ENCODE results near the gene RIPOR3. TPM values are rescaled to one million over a fixed set of nuclear protein-coding genes. Genes with fewer than 3 reads are reported as not detected.
A peak's percentile ranks its signal among the peaks of the same experiment; 100 is the strongest.
"Not testable (repeated sequence)": the region's sequence is repeated elsewhere in the genome, so short reads cannot be mapped to it uniquely, and the experiment has no call there.

The RIPOR3 gene
- total RNA-seq, 8 experiments from 2014 or later: 1.0 to 13.0 (median 2.8) TPM

DNA sequence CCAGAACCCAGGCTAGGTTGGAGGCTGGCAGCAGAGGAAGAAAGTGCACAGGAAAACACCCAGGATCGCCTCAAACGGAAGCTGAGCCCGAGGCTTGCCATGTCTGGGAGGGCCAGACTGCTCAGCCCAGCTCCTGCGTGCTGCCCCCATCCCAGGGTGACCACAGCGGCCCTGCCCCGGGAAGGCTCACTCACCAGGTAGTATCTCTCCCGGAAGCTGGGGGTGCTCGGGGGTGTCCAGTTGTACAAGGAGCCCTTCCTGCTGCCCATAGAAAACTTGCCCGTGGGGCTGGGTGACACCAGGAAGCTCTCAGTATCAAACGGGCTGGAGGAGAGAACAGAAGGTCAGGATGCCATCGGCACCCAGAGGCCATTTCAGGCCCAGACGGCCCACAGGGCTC lies 86.9 kb downstream of the RIPOR3 start:
- WGBS, 10 experiments: 63 to 92% (median 85%) methylated on average over 2 to 5 of the region's 12 CpGs; no CpG with 5 or more reads in 6 of the 10 experiments
- in situ Hi-C loops (cut with MboI; ENCODE audit: low pct_unique_long_range_greater_than_20kb in 2 of 9, low sequenced_read_pairs in 9 of 9, unreplicated experiment in 9 of 9): no loop called here
- Histone ChIP-seq H3K27ac (no peak overlapping the region), H3K4me3 (no peak overlapping the region), H3K4me1 (replicated peaks in 1 of 2) (no peaks in the 10 kb centered on the region)
- no peak for ATAC-seq (replicated peaks in 6 of 8)

DNA sequence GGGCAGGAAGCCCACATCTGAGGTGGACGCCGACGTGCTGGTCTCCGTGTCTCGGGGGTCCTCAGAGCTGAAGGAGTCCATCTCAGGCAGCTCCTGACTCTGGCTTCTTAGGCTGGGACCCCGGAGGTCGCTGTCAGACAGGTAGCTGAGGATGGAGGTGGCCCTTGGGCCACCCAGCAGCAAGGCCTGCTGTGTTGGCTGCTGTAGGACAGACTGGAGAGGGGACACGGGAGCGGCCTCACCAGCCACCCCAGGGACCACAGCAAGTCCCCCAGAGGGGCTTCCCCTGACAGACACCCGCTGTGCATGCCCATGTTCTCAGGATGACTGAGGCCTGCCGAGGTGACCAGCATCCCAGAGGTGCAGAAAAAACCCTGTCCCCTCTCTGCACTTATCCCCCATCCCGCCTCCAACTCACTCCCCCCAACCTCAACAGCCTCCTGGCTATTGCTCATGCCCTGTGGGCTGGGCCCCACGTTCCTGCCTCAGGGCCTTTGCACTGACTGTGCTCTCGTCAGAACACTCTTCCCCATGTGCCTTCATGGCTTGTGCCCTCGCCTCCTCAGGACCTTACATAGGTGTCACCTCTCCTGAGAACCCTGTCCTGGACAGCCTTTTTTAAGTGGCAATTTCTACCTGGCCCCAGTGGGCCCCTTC lies 88.8 kb downstream of the RIPOR3 start:
- 92 to 100% (median 100%) methylated on average over 2 to 5 of the region's 15 CpGs; no CpG with 5 or more reads in 7 of the 10 experiments for WGBS, 10 experiments
- no peak overlapping the region for H3K4me3 ChIP-seq
- ATAC-seq (replicated peaks in 6 of 8): no peak
- in situ Hi-C loops (cut with MboI; ENCODE audit: low pct_unique_long_range_greater_than_20kb in 2 of 9, low sequenced_read_pairs in 9 of 9, unreplicated experiment in 9 of 9): no loop called here
- no peak overlapping the region for H3K27ac ChIP-seq
- no peaks in the 10 kb centered on the region for H3K4me1 ChIP-seq (replicated peaks in 1 of 2)

DNA sequence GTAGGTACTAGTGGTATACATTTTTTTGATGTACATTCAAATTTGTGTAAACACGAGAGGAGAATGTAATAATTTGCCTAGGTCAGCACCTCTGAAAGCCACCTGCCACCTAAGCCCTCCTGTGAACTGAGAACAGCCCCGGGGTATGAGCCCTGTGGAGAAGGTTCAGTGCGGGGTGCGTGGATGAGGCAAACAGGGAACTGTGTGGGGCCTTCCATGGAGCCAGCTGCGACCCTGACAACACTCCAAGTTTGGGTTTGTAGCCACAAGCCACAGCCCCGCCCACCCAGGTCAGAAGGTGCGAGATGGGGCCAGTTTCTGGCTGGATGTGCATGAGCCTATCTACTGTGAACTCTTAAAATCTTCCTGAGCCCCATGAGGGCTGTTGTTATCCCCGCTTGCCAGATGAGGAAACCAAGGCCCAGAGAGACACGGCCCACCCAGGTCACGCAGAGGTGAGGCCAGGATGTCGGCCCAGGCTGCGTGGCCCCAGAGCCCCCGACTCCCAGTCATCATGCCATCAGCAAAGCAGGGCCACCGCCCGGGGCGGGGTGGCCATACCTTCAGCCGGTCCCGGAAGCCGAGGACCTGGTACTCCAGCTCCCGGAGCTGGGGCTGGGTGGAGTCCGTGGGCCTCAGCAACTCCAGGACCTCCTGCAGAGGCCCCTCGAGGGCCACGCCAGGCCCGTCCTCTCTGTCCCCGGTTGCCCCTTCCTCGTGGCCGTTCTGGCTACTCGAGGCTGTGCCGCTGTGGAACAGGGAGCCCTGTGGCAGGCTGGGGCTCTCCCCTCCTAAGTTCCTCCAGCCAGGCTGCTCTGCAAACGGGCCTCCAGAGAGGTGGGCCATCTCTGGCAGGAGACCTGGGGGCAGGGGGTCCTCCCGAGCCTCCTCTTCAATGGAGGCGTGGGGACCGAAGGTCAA lies 89.6 kb downstream of the RIPOR3 start:
- in situ Hi-C loops (cut with MboI; ENCODE audit: low pct_unique_long_range_greater_than_20kb in 2 of 9, low sequenced_read_pairs in 9 of 9, unreplicated experiment in 9 of 9): no loop called here
- ATAC-seq (replicated peaks in 6 of 8): no peak
- 50 to 100% (median 92%) methylated on average over 2 to 7 of the region's 33 CpGs; no CpG with 5 or more reads in 6 of the 10 experiments for WGBS, 10 experiments
- Histone ChIP-seq H3K27ac (no peak overlapping the region), H3K4me3 (no peak overlapping the region), H3K4me1 (replicated peaks in 1 of 2) (no peaks in the 10 kb centered on the region)

DNA sequence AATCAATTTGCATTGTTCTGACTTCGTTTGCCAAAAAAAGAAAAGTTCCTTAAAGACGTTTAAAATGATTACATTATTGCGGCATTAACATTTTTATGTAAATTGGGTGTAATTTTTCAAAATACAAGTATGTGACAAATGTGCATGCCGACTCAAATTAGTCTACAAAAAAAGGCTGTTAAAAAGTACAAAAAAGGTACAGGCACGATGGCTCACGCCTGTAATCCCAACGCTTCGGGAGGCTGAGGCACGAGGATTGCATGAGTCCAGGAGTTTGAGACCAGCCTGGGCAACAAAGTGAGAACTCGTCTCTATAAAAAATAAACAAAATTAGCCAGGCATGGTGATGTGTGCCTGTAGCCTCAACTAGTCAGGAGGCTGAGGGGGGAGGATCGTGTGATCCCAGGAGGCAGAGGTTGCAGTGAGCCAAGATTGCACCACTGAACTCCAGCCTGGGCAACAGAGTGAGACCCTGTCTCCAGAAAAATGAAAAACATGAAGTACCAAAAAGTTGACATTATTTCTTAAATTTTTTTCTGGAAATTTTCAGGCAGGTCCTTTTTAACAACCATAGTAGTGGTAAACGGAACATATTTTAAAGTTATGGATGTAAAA lies 91.0 kb downstream of the RIPOR3 start:
- H3K4me3 ChIP-seq: no peak overlapping the region
- 0 to 97% (median 81%) methylated on average over 3 to 12 of the region's 12 CpGs; no CpG with 5 or more reads in 1 of the 10 experiments for WGBS, 10 experiments
- no peak overlapping the region for H3K27ac ChIP-seq
- no peak for ATAC-seq (replicated peaks in 6 of 8)
- peaks cover 4 to 9% of the 10 kb centered on the region in 2 donors for H3K4me1 ChIP-seq (replicated peaks in 1 of 2)
- in situ Hi-C loops (cut with MboI; ENCODE audit: low pct_unique_long_range_greater_than_20kb in 2 of 9, low sequenced_read_pairs in 9 of 9, unreplicated experiment in 9 of 9): no loop called here

DNA sequence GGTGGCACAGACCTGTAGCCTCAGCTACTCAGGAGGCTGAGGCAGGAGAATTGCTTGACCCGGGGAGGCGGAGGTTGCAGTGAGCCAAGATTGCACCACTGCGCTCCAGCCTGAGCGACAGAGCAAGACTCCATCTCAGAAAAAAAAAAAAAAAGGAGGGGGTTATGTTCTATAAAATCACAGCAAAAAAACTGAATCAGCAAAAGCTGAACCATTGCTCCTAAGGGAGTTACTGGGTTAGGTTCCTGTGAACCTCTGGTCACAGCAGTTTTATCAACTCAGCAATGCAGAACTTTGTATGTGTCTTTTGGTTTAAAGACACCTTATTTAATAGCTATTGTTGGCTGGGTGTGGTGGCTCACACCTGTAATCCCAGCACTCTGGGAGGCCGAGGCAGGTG lies 92.6 kb downstream of the RIPOR3 start:
- H3K4me3 ChIP-seq; ATAC-seq (replicated peaks in 6 of 8); H3K27ac ChIP-seq: not testable (repeated sequence)
- in situ Hi-C loops (cut with MboI; ENCODE audit: low pct_unique_long_range_greater_than_20kb in 2 of 9, low sequenced_read_pairs in 9 of 9, unreplicated experiment in 9 of 9): loop anchor here in 2 of 9 experiments (25.0 kb wide), 1 partner anchor 411 kb away; the partner anchor contains the start of gene CEBPB (in 2 of the 2)
- peaks cover 4 to 18% of the 10 kb centered on the region in 2 donors for H3K4me1 ChIP-seq (replicated peaks in 1 of 2)
- WGBS, 10 experiments: 72 to 100% (median 96%) methylated on average over 4 to 5 of the region's 5 CpGs; no CpG with 5 or more reads in 5 of the 10 experiments

DNA sequence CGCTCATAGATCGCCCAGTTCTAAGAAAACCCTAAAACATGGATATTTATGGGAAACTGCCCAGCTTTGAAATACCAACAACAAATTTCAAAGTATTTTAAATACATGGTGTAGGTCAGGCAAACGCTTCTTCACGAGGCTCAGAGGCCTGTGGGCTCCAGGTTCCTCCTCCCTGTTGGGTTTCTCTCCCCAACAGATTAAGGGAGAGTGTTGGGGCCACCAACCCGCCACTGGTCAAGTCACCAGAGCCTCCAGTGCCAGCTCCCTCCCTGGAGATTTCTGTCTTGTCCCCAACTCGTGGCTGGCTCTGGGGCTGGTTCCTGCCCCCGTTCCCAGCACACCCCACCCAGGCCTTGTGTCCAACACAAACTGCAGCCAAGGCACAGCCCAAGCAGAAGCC lies 93.3 kb downstream of the RIPOR3 start:
- Histone ChIP-seq H3K4me1 (replicated peaks in 1 of 2) (peaks cover 4 to 18% of the 10 kb centered on the region in 2 donors), H3K27ac (no peak overlapping the region), H3K4me3 (no peak overlapping the region)
- in situ Hi-C loops (cut with MboI; ENCODE audit: low pct_unique_long_range_greater_than_20kb in 2 of 9, low sequenced_read_pairs in 9 of 9, unreplicated experiment in 9 of 9): loop anchor here in 2 of 9 experiments (25.0 kb wide), 1 partner anchor 411 kb away; the partner anchor contains the start of gene CEBPB (in 2 of the 2)
- WGBS, 10 experiments: 25 to 100% (median 41%) methylated on average over 1 to 5 of the region's 7 CpGs; no CpG with 5 or more reads in 4 of the 10 experiments
- no peak for ATAC-seq (replicated peaks in 6 of 8)

DNA sequence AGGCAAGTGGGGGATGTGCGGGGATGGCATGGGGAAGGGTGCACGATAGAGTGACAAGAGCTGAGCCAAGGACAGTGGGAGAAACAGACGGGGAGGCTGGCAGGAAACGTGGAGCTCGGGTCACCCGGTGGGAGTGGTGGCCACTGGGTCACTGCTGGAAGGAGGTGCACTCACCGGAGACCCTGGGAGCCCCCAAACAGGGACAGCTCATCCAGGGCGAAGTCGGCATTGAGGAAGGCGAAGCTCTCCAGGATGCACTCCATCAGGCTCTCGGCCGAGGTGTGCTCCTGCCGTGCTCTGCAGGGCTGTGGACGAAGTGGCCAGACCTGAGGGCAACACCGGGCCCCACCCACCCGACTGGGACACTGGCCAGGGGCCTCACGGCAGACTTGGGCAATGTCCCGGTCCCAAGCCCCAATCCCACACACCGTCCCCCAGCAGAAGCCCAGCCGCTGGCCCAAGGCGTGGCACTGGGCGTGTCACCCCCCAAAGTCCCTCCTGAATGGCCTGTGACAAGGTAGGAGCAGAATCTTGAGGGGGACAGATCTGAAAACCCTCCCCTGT lies 93.9 kb downstream of the RIPOR3 start:
- no peak overlapping the region for H3K27ac ChIP-seq
- peaks cover 4 to 18% of the 10 kb centered on the region in 2 donors for H3K4me1 ChIP-seq (replicated peaks in 1 of 2)
- H3K4me3 ChIP-seq: no peak overlapping the region
- WGBS, 10 experiments: 92 to 100% (median 98%) methylated on average over 1 to 7 of the region's 22 CpGs; no CpG with 5 or more reads in 6 of the 10 experiments
- peak in 1 of 8 experiments; percentile 4 for ATAC-seq (replicated peaks in 6 of 8)
- in situ Hi-C loops (cut with MboI; ENCODE audit: low pct_unique_long_range_greater_than_20kb in 2 of 9, low sequenced_read_pairs in 9 of 9, unreplicated experiment in 9 of 9): loop anchor here in 2 of 9 experiments (25.0 kb wide), 1 partner anchor 410 kb away; the partner anchor contains the start of gene CEBPB (in 2 of the 2)

DNA sequence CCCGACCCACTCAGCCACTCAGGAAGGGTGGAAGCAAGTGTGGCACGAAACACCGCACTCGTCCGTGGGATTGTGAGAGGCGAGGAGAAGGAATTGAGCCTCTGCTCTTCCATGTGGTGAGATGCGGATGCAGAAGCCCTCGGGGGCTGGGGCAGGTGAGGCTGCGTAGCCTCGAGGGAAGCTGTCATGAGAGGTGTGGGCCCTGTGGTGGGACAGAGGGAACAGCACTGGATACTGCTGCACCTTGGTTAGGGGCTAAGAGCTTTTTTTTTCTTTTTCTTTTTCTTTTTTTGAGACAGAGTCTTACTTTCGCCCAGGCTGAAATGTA lies 94.7 kb downstream of the RIPOR3 start:
- 70 to 87% (median 80%) methylated on average over 2 to 3 of the region's 11 CpGs; no CpG with 5 or more reads in 7 of the 10 experiments for WGBS, 10 experiments
- in situ Hi-C loops (cut with MboI; ENCODE audit: low pct_unique_long_range_greater_than_20kb in 2 of 9, low sequenced_read_pairs in 9 of 9, unreplicated experiment in 9 of 9): loop anchor here in 2 of 9 experiments (25.0 kb wide), 1 partner anchor 409 kb away; the partner anchor contains the start of gene CEBPB (in 2 of the 2)
- no peak overlapping the region for H3K4me3 ChIP-seq
- peak in 1 of 8 experiments; percentile 12 for ATAC-seq (replicated peaks in 6 of 8)
- peaks cover 4 to 18% of the 10 kb centered on the region in 2 donors for H3K4me1 ChIP-seq (replicated peaks in 1 of 2)
- H3K27ac ChIP-seq: no peak overlapping the region

DNA sequence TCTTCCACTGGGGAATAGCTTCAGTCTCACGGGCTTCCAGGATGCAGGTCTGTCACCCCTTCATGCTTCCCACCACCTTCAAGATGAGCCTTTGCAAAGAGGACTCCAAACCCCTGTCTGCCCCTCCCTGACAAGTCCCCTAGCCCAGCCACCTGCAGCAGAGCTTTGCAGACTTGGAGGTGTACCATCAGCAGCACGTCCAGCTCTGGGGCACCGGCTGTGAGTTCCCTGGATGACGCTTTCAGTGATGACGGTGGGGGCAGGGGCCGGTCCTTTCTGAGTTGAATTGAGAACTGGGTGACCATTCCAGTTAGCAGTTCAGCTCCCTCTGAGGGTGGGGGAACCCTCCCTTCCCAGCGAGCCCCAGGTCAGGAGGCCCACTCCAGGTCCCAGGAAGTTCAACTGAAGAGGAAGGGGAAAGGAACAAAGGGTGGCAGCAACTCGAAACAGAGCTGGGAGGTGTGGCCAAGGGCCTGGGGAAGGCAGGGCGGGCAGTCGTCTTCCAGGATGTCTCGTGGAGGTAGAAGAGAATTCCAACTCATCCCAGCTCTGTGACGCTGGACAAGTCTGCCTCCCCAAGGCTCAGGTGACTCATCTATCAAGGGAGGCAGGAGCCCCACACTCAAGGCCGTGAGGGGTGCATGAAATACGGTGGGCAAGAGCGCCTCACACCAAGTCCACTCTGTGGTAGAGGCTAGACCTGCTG lies 95.2 kb downstream of the RIPOR3 start:
- Histone ChIP-seq H3K4me3 (no peak overlapping the region), H3K4me1 (replicated peaks in 1 of 2) (peaks cover 4 to 18% of the 10 kb centered on the region in 2 donors), H3K27ac (no peak overlapping the region)
- in situ Hi-C loops (cut with MboI; ENCODE audit: low pct_unique_long_range_greater_than_20kb in 2 of 9, low sequenced_read_pairs in 9 of 9, unreplicated experiment in 9 of 9): loop anchor here in 2 of 9 experiments (25.0 kb wide), 1 partner anchor 409 kb away; the partner anchor contains the start of gene CEBPB (in 2 of the 2)
- 14 to 100% (median 63%) methylated on average over 1 to 5 of the region's 15 CpGs; no CpG with 5 or more reads in 3 of the 10 experiments for WGBS, 10 experiments
- ATAC-seq (replicated peaks in 6 of 8): peak in 6 of 8 experiments; percentile 6 to 33 (median 29)

DNA sequence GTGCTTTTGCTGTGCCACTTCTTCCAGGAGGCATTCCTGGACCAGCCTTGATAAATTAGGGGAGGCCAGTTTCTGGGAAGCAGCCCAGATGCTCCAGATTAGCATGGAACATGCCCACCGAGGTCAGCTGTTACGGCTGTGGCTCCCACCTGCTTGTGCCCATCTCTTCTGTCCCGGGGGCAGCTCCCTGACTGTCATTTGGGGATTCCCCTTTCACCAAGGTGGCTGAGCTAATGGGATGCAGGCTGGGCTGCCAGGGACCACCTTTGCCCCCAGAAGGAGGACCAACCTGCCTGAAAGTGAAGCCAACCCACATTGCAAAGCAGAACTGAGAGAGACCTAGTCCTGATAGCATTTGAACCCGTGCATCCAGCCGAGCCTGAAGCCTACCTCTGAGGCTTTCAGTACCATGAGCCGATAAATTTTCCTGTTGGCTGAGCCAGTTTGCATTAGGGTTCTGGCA lies 95.9 kb downstream of the RIPOR3 start:
- no peak for ATAC-seq (replicated peaks in 6 of 8)
- Histone ChIP-seq H3K4me1 (replicated peaks in 1 of 2) (peaks cover 4 to 18% of the 10 kb centered on the region in 2 donors), H3K27ac (no peak overlapping the region), H3K4me3 (no peak overlapping the region)
- 73 to 100% (median 91%) methylated on average over 1 to 5 of the region's 6 CpGs; no CpG with 5 or more reads in 4 of the 10 experiments for WGBS, 10 experiments
- in situ Hi-C loops (cut with MboI; ENCODE audit: low pct_unique_long_range_greater_than_20kb in 2 of 9, low sequenced_read_pairs in 9 of 9, unreplicated experiment in 9 of 9): loop anchor here in 2 of 9 experiments (25.0 kb wide), 1 partner anchor 408 kb away; the partner anchor contains the start of gene CEBPB (in 2 of the 2)

DNA sequence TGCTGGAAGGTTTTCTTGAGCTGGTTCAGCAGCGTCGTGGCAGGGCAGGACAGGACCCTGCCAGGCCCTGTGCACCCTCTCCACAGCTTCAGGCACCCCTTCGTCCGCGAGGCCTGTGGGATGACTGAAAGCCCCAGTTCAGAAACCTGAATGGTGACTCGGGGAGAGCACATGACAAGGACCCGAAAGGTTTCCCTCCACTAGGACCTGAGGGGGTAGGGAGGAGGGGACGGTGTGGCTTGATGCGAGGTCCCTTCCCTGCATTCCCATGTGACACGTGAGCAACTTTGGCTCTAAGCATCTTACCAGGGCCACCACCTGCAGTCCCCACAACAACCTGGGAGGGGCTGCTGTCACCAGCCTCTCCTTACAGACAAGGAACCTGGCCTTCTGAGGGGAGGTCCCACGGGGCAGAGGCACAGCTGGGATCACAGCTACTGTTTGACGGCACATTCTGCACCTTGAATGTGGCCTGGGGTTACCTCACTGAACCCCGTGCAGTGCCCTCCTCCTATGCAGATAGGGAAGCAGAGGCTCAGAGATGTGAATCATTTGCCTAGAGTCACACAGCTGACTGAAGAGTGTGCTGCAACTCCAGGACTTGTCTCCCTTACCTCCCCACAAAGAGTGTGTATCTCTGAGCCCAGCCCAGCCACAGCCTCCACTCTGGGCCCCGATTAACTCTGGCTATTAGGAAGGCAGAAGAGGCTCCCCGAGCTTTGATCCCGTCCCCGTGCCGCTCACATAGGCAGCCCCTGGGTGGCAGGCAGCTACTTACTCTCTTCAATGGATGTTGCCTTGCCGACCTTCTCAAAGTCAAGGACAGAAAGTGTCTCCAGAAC lies 96.5 kb downstream of the RIPOR3 start:
- 40 to 90% (median 81%) methylated on average over 2 to 9 of the region's 19 CpGs; no CpG with 5 or more reads in 2 of the 10 experiments for WGBS, 10 experiments
- ATAC-seq (replicated peaks in 6 of 8): peak in 7 of 8 experiments; percentile 4 to 40 (median 24)
- Histone ChIP-seq H3K4me1 (replicated peaks in 1 of 2) (peaks cover 4 to 18% of the 10 kb centered on the region in 2 donors), H3K4me3 (no peak overlapping the region), H3K27ac (no peak overlapping the region)
- in situ Hi-C loops (cut with MboI; ENCODE audit: low pct_unique_long_range_greater_than_20kb in 2 of 9, low sequenced_read_pairs in 9 of 9, unreplicated experiment in 9 of 9): loop anchor here in 2 of 9 experiments (25.0 kb wide), 1 partner anchor 408 kb away; the partner anchor contains the start of gene CEBPB (in 2 of the 2)

Data from motor neuron (in vitro differentiated cells).